Brain microvascular endothelial cell (primary cell): ENCODE measurements around the gene CCNB1.
"Not testable (repeated sequence)": the region's sequence is repeated elsewhere in the genome, so short reads cannot be mapped to it uniquely, and the experiment has no call there.

Experiments used
- DNase-seq: peaks from one replicate; pipeline ENCODE4 v3.0.0-alpha.2; 2020
- H3K27ac ChIP-seq: fragments of 250-450 bp; sonication (Bioruptor Pico); 2 replicates; pipeline ENCODE4 v1.5.1; 2020; ENCODE audit warnings: mild to moderate bottlenecking, moderate library complexity
- H3K27me3 ChIP-seq: fragments of 250-450 bp; sonication (Bioruptor Pico); replicated peaks from 2 replicates; pipeline ENCODE4 v1.5.1; 2020; ENCODE audit warnings: mild to moderate bottlenecking
- H3K36me3 ChIP-seq: fragments of 250-450 bp; sonication (Bioruptor Pico); replicated peaks from 2 replicates; pipeline ENCODE4 v1.5.1; 2020; ENCODE audit warnings: mild to moderate bottlenecking
- H3K4me3 ChIP-seq: 2 replicates; pipeline ENCODE4 v1.5.1; 2011; ENCODE audit warnings: low read depth, mild to moderate bottlenecking, control low read depth, low read length, moderate library complexity
- in situ Hi-C: cut with HindIII; loops from 2 replicates; pipeline ENCODE4 v1.10.0; 2017; ENCODE audit warnings: low sequenced_read_pairs, low pct_ligation_motif_present
- TF ChIP-seq, protein P1 (sequence below): IDR thresholded peaks from 2 replicates; pipeline ENCODE4 v1.5.1; 2011; ENCODE audit warnings: low read depth, mild to moderate bottlenecking, moderate library complexity, low read length, control low read depth, inconsistent platforms; ENCODE audit errors: missing control alignments

The CCNB1 gene

DNA sequence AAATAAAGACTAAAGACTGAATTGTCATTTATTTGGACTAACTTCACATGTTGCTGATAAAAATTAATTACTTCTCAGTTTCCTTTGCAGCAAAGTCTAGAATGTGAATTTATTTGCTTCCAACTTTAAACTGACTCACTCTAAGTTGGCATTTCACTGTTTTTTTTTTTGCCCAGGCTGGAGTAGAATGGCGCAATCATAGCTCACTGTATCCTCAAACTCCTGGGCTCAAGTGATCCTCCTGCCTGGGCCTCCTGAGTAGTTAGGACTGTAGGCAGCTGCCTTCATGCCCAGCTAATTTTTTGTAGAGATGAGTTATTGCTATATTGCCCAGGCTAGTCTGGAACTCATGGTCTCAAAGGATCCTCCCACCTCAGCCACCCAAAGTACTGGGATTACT lies 3.5 kb downstream of the CCNB1 start:
- in situ Hi-C loops, result no loop called here
- Histone ChIP-seq H3K36me3 (peaks cover 18% of the 10 kb centered on the region), H3K27me3 (no peaks in the 10 kb centered on the region), H3K27ac (no peak overlapping the region), H3K4me3 (no peak overlapping the region)
- TF ChIP-seq, protein P1, sequence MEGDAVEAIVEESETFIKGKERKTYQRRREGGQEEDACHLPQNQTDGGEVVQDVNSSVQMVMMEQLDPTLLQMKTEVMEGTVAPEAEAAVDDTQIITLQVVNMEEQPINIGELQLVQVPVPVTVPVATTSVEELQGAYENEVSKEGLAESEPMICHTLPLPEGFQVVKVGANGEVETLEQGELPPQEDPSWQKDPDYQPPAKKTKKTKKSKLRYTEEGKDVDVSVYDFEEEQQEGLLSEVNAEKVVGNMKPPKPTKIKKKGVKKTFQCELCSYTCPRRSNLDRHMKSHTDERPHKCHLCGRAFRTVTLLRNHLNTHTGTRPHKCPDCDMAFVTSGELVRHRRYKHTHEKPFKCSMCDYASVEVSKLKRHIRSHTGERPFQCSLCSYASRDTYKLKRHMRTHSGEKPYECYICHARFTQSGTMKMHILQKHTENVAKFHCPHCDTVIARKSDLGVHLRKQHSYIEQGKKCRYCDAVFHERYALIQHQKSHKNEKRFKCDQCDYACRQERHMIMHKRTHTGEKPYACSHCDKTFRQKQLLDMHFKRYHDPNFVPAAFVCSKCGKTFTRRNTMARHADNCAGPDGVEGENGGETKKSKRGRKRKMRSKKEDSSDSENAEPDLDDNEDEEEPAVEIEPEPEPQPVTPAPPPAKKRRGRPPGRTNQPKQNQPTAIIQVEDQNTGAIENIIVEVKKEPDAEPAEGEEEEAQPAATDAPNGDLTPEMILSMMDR, result no peak
- DNase-seq, result no peak

DNA sequence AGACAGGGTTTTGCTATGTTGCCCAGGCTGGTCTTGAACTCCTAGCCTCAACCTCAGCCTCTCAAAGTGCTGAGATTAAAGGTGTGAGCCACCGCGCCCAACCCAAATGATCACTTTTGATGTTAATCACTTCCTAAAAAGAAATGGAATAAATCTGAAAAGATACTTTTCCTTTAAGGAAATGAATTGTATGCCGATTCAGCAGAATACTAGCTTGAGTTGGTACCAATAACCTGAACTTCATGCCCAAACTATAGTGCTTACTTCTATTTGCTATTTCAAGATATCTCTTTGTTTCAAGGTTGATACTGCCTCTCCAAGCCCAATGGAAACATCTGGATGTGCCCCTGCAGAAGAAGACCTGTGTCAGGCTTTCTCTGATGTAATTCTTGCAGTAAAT lies 4.0 kb downstream of the CCNB1 start:
- in situ Hi-C loops, result no loop called here
- Histone ChIP-seq H3K27ac (no peak overlapping the region), H3K27me3 (no peaks in the 10 kb centered on the region), H3K4me3 (no peak overlapping the region), H3K36me3 (peaks cover 20% of the 10 kb centered on the region)
- no peak for DNase-seq
- TF ChIP-seq, protein P1, result no peak

DNA sequence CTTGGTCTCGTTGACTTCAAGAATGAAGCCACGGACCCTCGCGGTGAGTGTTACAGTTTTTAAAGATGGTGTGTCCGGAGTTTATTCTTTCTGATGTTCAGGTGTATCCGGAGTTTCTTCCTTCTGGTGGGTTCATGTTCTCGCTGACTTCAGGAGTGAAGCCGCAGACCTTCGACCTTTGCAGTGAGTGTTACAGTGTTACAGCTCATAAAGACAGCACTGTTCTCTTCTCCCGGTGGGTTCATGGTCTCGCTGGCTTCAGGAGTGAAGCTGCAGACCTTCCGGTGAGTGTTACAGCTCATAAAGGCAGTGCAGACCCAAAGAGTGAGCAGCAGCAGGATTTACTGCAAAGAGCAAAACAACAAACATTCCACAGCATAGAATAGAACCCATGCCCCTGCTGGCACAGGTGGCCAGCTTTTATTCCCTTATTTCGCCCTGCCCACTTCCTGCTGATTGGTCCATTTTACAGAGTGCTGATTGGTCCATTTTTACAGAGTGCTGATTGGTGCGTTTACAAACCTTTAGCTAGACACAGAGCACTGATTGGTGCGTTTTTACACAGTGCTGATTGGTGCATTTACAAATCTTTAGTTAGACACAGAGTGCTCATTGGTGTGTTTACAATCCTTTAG lies 14.8 kb downstream of the CCNB1 start:
- DNase-seq, in situ Hi-C loops, H3K27ac ChIP-seq, H3K27me3 ChIP-seq, H3K36me3 ChIP-seq, H3K4me3 ChIP-seq: not testable (repeated sequence)

DNA sequence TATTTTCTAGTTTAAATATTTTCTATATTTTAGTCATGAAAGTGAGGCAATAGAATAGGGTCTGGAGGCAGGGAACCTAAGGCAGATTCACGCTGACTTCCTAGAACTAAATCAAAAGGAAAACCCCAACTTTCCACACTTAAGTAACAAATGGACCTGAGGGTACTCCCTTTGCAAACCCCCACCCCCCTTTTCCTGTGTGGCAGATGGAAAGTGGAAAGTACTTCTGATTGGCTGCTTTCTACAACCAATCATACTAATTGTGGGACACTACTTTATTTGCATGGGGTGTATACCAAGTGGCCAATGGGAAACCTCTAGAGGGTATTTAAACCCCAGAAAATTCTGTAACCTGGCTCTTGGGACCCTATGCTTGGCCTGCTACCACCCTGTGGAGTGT lies 17.7 kb downstream of the CCNB1 start:
- no peaks in the 10 kb centered on the region for H3K36me3 ChIP-seq
- no peak overlapping the region for H3K27ac ChIP-seq
- TF ChIP-seq, protein P1, result no peak
- in situ Hi-C loops, result no loop called here
- H3K4me3 ChIP-seq, result no peak overlapping the region
- no peak for DNase-seq
- no peaks in the 10 kb centered on the region for H3K27me3 ChIP-seq

DNA sequence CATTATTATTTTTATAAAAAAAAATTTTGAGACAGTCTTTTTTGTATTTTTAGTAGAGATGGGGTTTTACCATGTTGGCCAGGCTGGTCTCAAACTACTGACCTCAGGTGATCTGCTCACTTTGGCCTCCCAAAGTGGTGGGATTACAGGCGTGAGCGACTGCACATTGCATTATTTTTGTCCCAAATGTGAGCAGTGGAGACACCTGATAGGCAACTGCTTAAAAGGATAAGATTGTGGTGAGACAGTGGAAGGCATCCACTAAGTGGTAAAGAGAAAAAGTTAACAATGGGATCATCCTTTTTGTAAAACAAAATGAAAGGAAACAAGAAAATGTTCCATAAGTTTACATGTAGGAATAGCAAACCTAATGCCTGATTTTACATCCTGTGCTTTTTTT lies 20.4 kb downstream of the CCNB1 start:
- in situ Hi-C loops, result no loop called here
- Histone ChIP-seq H3K4me3 (no peak overlapping the region), H3K27me3 (no peaks in the 10 kb centered on the region), H3K27ac (no peak overlapping the region), H3K36me3 (no peaks in the 10 kb centered on the region)
- DNase-seq, result no peak
- TF ChIP-seq, protein P1, result no peak

DNA sequence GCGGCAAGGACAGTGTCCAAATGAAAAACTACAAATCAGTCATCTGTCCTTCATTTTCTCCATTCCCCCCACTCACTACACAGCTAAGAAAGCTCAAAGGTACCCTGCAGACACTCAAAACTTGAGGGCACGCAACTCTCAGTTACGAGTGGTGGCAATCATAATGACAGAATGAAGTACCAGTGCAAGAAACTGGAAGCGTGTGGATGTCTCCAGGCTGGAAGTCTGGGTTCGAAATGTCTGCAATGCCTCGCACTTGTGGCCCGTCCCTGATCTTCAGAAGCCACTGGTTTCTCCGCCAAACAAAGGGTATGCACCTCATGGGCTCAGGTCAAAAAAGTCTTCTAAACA lies 21.8 kb downstream of the CCNB1 start:
- no peaks in the 10 kb centered on the region for H3K27me3 ChIP-seq
- in situ Hi-C loops, result no loop called here
- no peaks in the 10 kb centered on the region for H3K36me3 ChIP-seq
- H3K4me3 ChIP-seq, result peak overlapping the region; percentile 93
- DNase-seq, result peak; percentile 2
- TF ChIP-seq, protein P1, result no peak
- peak overlapping the region; percentile 87 for H3K27ac ChIP-seq
